T-helper 2 cell treated with Interferon-gamma antibody and Interleukin-4, amounts not matched to agents 100 ng/mL and 5 ng/mL, for 36 hours (primary cell): ENCODE results near the gene BACE2. TPM values are rescaled to one million over a fixed set of nuclear protein-coding genes. Genes with fewer than 3 reads are reported as not detected.
"Not testable (repeated sequence)": the region's sequence is repeated elsewhere in the genome, so short reads cannot be mapped to it uniquely, and the experiment has no call there.

Experiments
- intact Hi-C: fragments of 100-400 bp; cut with micrococcal nuclease; formaldehyde crosslinking; loops from one replicate; pipeline ENCODE4 v1.15.1; 2023
- total RNA-seq: library from RNA; stranded (reverse); gene quantifications from 2 replicates; pipeline ENCODE4 v1.2.3, GENCODE V29; 2022

The BACE2 gene
- total RNA-seq, 1 donor from 2014 or later, result 5.5 TPM

GRCh38 chr21:41236352-41236973, 68.5 kb downstream of the BACE2 start:
- intact Hi-C loops, result no loop called here

DNA sequence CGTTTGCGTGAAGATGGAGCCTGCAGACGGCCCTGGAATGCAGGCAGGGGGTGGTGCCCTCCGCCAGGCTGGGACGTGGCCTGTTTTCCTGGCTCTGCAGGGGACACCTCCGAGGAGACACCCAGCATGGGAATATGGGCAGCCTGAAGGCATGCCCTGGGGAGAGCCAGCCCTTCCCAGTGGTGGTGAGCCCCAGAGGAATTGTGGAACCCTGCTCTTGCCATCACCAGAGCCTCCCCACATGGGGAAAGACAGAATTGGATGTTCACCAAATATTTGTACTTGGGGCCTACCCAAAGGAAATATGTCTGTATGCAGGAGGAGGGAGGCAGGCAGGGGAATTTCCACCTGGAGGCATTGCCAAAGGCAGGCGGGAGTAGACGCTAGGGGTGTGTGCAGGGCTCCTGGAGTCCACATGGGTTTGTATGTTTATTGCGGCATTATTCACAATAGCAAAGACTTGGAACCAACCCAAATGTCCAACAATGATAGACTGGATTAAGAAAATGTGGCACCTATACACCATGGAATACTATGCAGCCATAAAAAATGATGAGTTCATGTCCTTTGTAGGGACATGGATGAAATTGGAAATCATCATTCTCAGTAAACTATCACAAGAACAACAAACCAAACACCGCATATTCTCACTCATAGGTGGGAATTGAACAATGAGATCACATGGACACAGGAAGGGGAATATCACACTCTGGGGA, 70.3 kb downstream of the BACE2 start:
- intact Hi-C loops, result not testable (repeated sequence)

DNA sequence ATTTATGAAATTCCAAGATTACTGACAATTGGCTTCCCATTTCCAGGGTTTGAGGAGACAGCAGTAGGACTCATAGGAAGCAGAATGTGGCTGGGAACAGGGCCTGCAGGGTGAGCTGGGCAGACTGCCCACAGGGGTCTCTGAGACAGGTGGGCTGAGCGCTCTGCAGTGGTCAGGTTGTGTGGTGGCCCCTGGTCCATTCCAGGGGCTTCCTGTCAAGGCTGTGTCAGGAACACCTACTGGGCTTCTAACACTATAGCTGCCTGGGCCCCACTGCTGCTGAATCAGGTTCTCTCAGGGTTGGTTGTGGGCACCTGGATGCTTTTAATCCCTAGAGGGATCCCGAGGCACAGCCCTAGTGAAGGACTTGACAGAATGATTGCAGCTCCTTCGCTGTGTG, 72.1 kb downstream of the BACE2 start:
- intact Hi-C loops, result no loop called here

- intact Hi-C loops, result no loop called here
Measured at GRCh38 chr21:41241341-41241740, 73.4 kb downstream of the BACE2 start.

GRCh38 chr21:41242238-41242829, 74.4 kb downstream of the BACE2 start:
- intact Hi-C loops, result no loop called here

DNA sequence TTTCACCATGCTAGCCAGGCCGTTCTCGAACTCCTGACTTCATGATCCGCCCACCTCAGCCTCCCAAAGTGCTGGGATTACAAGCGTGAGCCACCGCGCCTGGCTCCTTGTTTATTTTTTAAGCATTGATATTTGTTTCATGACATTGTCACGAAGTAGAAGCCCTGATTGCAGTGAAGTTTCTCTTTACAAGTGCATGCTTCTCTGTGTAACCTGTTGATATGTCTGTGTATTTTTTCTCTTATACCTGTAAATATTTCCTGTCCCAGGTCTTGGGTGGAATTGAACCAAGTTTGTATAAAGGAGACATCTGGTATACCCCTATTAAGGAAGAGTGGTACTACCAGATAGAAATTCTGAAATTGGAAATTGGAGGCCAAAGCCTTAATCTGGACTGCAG, 75.1 kb downstream of the BACE2 start:
- intact Hi-C loops, result no loop called here

DNA sequence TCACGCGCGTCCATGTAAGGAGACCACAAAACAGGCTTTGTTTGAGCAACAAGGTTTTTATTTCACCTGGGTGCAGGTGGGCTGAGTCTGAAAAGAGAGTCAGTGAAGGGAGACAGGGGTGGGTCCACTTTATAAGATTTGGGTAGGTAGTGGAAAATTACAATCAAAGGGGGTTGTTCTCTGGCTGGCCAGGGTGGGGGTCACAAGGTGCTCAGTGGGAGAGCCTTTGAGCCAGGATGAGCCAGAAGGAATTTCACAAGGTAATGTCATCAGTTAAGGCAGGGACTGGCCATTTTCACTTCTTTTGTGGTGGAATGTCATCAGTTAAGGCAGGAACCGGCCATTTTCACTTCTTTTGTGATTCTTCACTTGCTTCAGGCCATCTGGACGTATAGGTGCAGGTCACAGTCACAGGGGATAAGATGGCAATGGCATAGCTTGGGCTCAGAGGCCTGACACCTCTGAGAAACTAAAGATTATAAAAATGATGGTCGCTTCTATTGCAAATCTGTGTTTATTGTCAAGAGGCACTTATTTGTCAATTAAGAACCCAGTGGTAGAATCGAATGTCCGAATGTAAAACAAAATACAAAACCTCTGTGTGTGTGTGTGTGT, 76.4 kb downstream of the BACE2 start:
- intact Hi-C loops, result not testable (repeated sequence)

DNA sequence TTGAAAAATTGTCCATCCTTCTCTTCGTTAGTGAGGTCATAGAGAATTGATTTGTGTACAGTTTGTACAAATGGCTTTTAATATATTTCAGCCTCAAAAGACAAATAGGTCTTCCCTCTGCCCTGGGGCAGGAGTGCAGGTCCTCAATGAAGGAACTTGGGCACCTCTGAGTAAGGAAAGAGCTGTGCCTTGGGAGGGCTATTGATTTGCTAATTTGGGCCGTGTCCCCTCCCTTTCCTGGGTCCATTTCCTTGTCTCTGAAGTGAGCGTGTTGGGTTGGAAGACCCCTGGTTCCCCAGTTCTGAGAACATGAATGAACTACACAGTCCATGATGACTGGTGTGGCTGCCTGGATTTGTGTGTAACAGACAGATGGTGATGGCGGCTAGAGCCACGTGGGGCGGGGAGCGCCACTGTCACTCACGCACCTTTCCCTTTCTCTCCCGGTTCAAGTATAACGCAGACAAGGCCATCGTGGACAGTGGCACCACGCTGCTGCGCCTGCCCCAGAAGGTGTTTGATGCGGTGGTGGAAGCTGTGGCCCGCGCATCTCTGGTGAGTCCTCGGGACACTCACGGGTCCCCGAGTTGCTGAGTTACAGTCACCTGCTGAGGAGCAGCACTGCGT, 77.7 kb downstream of the BACE2 start:
- intact Hi-C loops, result no loop called here

GRCh38 chr21:41246808-41247207, 78.8 kb downstream of the BACE2 start:
- intact Hi-C loops, result no loop called here

- intact Hi-C loops, result no loop called here
Measured at GRCh38 chr21:41247561-41248545, 79.9 kb downstream of the BACE2 start.

GRCh38 chr21:41249476-41249875, 81.5 kb downstream of the BACE2 start:
- intact Hi-C loops, result no loop called here

DNA sequence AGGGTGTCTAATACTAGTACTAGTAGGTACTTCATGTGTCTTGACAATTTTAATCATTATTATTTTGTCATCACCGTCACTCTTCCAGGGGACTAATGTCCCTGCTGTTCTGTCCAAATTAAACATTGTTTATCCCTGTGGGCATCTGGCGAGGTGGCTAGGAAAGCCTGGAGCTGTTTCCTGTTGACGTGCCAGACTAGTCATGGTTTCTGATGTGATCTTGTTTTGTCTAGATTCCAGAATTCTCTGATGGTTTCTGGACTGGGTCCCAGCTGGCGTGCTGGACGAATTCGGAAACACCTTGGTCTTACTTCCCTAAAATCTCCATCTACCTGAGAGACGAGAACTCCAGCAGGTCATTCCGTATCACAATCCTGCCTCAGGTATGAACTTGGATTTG, 82.6 kb downstream of the BACE2 start:
- intact Hi-C loops, result no loop called here

DNA sequence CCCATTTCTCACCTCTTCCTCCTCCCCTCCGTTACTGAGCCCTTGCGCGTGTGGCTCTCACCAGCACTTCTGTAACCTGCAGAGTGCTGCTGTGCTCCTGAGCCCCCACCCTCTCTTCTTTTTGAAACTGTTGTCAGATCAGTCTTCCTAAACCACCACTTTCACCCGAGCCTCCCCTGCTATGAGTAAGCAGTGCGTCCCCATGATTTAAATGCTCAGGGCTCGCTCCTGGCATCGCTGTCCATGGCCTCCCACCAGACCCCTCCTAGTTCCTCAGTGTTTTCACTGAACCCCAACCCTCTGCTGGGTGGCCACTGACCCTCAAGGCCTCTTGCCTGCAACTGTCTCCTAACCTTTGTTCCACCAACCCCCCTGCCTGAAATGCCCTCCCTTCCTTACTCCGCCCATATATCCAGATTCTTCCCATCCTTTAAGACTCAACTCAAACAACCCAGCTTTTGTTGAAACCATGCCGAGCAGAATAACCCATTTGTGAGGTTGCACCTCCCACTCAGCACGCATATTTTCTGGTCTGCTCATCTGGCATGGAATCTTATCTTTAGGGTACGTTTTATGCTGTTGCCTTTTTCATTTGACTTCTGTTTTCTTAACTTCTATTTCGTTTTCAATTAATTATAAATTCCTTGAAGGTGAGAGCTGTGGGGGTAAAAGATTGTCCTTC, 84.1 kb downstream of the BACE2 start:
- intact Hi-C loops, result no loop called here

GRCh38 chr21:41254090-41254700, 86.2 kb downstream of the BACE2 start:
- intact Hi-C loops, result no loop called here

DNA sequence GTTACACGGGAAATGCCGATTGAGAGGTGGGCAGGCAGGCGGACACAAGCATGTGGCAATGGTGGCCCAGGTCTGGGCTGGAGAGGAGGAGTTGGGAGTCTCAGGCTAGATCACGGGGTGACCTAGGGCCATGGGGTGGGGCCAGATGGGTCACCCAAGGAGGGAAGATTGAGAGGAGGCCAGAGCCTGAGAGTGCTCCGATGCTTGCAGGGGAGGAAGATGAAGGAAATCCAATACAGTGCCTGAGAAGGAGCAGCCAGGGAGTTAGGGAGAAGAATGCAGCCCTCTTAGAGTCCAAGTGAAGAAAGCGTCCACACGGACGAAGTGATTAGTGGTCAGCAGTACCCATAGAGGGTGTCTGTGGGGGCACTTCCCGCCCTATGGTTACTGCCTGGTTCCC, 87.2 kb downstream of the BACE2 start:
- intact Hi-C loops, result no loop called here

DNA sequence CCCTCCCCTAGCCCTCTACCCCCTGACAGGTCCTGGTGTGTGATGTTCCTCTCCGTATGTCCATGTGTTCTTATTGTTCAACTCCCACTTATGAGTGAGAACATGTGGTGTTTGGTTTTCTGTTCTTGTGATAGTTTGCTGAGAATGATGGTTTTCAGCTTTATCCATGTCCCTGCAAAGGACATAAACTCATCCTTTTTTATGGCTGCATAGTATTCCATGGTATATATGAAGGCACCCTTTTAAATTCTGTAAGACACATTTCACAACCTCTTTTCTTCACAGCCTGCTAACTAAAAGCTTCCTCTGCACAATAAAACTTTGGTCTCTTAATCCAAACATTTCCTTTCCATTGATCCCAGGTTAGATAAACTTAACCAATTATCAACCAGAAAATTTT, 88.3 kb downstream of the BACE2 start:
- intact Hi-C loops, result not testable (repeated sequence)

- intact Hi-C loops, result no loop called here
Measured at GRCh38 chr21:41256771-41257702, 89.1 kb downstream of the BACE2 start.

DNA sequence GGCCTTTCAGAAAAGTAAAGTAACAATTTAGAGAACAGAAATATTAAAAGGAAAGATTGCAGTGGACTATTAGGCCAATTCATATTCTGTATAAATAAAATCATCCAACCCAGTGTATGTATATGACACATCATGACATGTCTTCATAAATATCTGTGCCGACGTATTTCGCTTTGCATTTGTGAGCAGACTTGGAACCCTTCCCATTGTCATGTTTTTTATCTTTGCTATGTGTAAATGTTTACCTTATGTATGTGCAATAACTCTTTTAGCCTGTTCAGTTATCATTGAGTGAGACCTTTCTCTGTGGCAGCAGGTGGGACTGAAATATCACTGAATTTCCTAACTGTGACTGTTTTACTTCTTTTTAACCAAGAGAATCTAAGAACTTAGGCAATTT, 90.7 kb downstream of the BACE2 start:
- intact Hi-C loops, result no loop called here

DNA sequence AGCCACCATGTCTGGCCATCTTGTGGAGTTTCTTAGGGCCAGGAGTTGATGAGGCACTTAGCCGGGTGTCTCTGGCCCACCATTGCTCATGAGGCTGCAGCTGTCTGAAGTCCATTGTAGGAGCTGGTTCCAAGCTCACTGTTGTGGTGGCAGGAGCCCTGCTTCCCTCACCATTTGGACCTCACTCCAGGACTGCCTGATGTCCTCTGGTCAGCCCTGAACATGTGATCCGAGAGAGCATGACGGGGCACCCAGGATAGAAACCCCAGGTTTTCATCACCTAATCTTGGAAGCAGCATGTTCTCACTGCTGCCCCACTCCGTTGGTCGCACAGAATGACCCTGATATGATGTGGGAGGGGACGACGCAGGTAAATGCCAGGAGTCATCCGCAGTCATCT, 92.5 kb downstream of the BACE2 start:
- intact Hi-C loops, result no loop called here
